ENCODE results near the gene CPZ.

Gene CPZ

DNA sequence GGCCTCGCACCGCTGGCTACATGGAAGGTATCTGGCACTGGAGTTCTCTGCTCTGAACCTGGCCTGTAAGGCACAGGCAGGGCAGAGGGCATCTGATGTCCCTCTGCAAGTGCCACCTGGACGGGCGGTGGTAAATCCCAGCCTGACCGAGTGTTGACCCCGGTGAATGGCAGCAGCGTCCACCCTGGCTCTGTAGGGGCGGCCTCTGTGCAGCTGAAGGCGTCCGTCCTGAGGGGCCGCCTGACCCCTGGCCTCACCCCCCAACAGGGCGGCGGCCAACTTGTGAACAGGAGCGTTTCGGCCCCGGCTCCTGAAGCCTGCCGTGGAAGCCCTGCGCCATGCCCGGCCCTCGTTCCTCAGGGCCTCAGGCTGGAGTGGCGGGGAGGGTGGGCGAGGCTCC is 51.4 kb downstream of the CPZ start:
- no peak for DNase-seq
- no peak overlapping the region for H3K27ac ChIP-seq (ENCODE audit: low read depth, low read length)
- H3K4ac ChIP-seq (ENCODE audit: low read depth, low read length) = no peak overlapping the region
- no CpG with 5 or more reads among the region's 22 CpGs for WGBS (ENCODE audit: extremely low coverage, insufficient coverage, low lambda C conversion rate)
- no peak overlapping the region for H3K9ac ChIP-seq (ENCODE audit: low read length)
- H3K23ac ChIP-seq (ENCODE audit: low read length) = no peak overlapping the region
- no peak overlapping the region for H2BK120ac ChIP-seq (ENCODE audit: low read depth, low read length)
- H2BK15ac ChIP-seq (replicated peaks; ENCODE audit: low read depth) = no peak overlapping the region
- no peak overlapping the region for H3K4me2 ChIP-seq (ENCODE audit: low read length)
- H3K56ac ChIP-seq (ENCODE audit: low read length) = no peak overlapping the region
- no peaks in the 10 kb centered on the region for H3K79me1 ChIP-seq (ENCODE audit: low read length)
- no peak overlapping the region for H4K5ac ChIP-seq (ENCODE audit: low read length)
- no peak overlapping the region for H2BK5ac ChIP-seq (ENCODE audit: low read length)
- H3K18ac ChIP-seq (ENCODE audit: low read length) = no peak overlapping the region
- H2AK5ac ChIP-seq (ENCODE audit: low read length) = no peak overlapping the region
- H3K79me2 ChIP-seq (ENCODE audit: control insufficient read depth, insufficient read depth, low read length) = no peaks in the 10 kb centered on the region
- H3K27me3 ChIP-seq (ENCODE audit: insufficient read depth, low read length, poor library complexity) = no peaks in the 10 kb centered on the region
- no peak overlapping the region for H3K4me3 ChIP-seq (ENCODE audit: low read length)
- H4K8ac ChIP-seq (ENCODE audit: low read depth, low read length) = no peak overlapping the region
- H3K4me1 ChIP-seq (ENCODE audit: control insufficient read depth, low read depth, low read length) = no peaks in the 10 kb centered on the region
- H3K36me3 ChIP-seq (ENCODE audit: control insufficient read depth, insufficient read depth, low read length) = no peaks in the 10 kb centered on the region

DNA sequence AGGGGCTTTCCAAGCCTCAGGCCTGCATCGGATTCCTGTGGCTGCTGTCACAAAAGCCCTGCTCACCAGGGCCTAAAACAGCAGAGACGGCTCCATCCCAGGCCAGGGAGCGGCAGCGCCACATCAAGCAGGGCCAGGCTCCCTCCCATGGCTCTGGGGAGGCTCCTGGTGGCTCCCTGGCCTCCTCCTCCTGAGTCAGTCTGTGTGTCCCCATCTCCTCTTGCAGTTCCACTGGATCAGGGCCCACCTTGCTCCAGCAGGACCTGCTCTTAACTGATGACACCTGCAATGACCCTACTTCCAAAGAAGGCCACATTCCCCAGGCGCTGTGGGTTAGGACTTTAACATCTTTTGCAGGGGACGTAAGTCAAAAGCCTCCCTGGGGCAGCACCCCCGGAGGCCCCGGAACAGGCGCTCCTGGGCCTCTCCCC is 51.9 kb downstream of the CPZ start:
- Histone ChIP-seq H3K18ac (ENCODE audit: low read length) (no peak overlapping the region), H3K56ac (ENCODE audit: low read length) (no peak overlapping the region), H3K4me3 (ENCODE audit: low read length) (no peak overlapping the region), H2BK120ac (ENCODE audit: low read depth, low read length) (no peak overlapping the region), H3K4ac (ENCODE audit: low read depth, low read length) (no peak overlapping the region), H3K79me1 (ENCODE audit: low read length) (no peaks in the 10 kb centered on the region), H3K9ac (ENCODE audit: low read length) (no peak overlapping the region), H2AK5ac (ENCODE audit: low read length) (no peak overlapping the region), H3K27me3 (ENCODE audit: insufficient read depth, low read length, poor library complexity) (no peaks in the 10 kb centered on the region), H2BK15ac (replicated peaks; ENCODE audit: low read depth) (no peak overlapping the region), H3K36me3 (ENCODE audit: control insufficient read depth, insufficient read depth, low read length) (no peaks in the 10 kb centered on the region), H3K79me2 (ENCODE audit: control insufficient read depth, insufficient read depth, low read length) (no peaks in the 10 kb centered on the region), H4K8ac (ENCODE audit: low read depth, low read length) (no peak overlapping the region), H2BK5ac (ENCODE audit: low read length) (no peak overlapping the region), H4K5ac (ENCODE audit: low read length) (no peak overlapping the region), H3K4me2 (ENCODE audit: low read length) (no peak overlapping the region), H3K23ac (ENCODE audit: low read length) (no peak overlapping the region), H3K4me1 (ENCODE audit: control insufficient read depth, low read depth, low read length) (no peaks in the 10 kb centered on the region), H3K27ac (ENCODE audit: low read depth, low read length) (no peak overlapping the region)
- no CpG with 5 or more reads among the region's 9 CpGs for WGBS (ENCODE audit: extremely low coverage, insufficient coverage, low lambda C conversion rate)
- DNase-seq = no peak

DNA sequence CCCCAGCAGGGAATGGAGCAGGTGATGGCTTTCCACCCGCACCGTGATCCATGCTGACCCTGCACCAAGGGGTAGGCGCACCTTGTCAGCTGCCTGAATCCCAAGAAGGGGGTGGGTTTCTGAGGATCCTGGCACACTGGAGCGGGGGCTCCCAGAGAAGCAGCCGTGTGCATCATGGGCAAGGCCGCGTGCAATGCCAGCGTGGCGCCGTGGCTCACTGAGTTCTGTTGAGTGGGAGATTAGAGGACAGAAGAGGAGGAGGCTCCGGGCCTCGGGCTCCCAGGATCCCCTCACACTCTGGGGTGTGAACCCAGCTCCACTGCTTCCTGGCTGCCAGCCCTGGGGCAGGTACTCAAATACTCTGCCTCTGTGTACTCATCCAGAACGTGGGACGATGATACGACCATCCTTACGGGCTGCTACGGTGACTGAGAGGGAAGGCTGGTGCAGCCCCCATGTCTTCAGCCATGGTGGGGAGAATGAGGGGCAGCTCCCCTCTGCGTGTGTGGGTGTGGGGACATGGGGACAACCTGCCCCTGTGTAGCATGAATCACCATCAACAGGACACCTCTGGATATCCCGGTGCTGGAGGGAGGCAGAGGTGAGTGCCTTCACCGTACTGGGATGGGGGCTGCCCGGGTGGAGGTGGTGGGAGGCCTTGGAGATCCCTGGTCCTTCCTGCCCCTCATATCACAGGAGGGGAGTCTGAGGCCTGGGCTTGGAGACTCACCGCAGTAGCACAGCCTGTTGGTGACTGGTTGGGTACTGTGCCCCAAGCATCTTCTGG is 52.6 kb downstream of the CPZ start:
- H3K23ac ChIP-seq (ENCODE audit: low read length) = no peak overlapping the region
- no peak overlapping the region for H2AK5ac ChIP-seq (ENCODE audit: low read length)
- no peak overlapping the region for H2BK120ac ChIP-seq (ENCODE audit: low read depth, low read length)
- WGBS (ENCODE audit: extremely low coverage, insufficient coverage, low lambda C conversion rate) = no CpG with 5 or more reads among the region's 22 CpGs
- H4K5ac ChIP-seq (ENCODE audit: low read length) = no peak overlapping the region
- H3K4me3 ChIP-seq (ENCODE audit: low read length) = no peak overlapping the region
- H3K4me2 ChIP-seq (ENCODE audit: low read length) = no peak overlapping the region
- no peak overlapping the region for H3K9ac ChIP-seq (ENCODE audit: low read length)
- H3K4me1 ChIP-seq (ENCODE audit: control insufficient read depth, low read depth, low read length) = no peaks in the 10 kb centered on the region
- no peak overlapping the region for H3K27ac ChIP-seq (ENCODE audit: low read depth, low read length)
- no peaks in the 10 kb centered on the region for H3K36me3 ChIP-seq (ENCODE audit: control insufficient read depth, insufficient read depth, low read length)
- no peak overlapping the region for H3K56ac ChIP-seq (ENCODE audit: low read length)
- H3K18ac ChIP-seq (ENCODE audit: low read length) = no peak overlapping the region
- H2BK5ac ChIP-seq (ENCODE audit: low read length) = no peak overlapping the region
- no peak overlapping the region for H3K4ac ChIP-seq (ENCODE audit: low read depth, low read length)
- no peaks in the 10 kb centered on the region for H3K27me3 ChIP-seq (ENCODE audit: insufficient read depth, low read length, poor library complexity)
- H4K8ac ChIP-seq (ENCODE audit: low read depth, low read length) = no peak overlapping the region
- no peaks in the 10 kb centered on the region for H3K79me2 ChIP-seq (ENCODE audit: control insufficient read depth, insufficient read depth, low read length)
- no peaks in the 10 kb centered on the region for H3K79me1 ChIP-seq (ENCODE audit: low read length)
- DNase-seq = no peak
- H2BK15ac ChIP-seq (replicated peaks; ENCODE audit: low read depth) = no peak overlapping the region

DNA sequence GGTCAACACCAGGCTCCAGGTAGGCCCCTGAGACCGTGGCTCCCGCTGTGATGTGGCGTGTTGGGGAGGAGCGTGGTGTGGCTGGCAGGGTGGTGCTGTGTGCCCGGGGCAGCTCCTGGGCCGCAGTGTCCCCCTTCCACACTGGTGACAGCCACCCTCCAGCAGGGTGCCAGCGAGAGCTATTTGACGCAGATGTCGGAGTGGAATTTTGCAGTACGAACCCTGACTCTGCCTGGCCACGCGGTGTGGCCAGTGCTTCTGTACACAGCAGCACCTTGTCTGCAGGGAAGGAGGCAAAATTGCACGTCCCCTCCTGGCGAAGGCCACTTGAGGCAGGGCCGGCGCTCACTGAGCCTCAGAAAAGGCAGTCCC is 53.2 kb downstream of the CPZ start:
- Histone ChIP-seq H3K36me3 (ENCODE audit: control insufficient read depth, insufficient read depth, low read length) (no peaks in the 10 kb centered on the region), H3K4me2 (ENCODE audit: low read length) (no peak overlapping the region), H3K4me1 (ENCODE audit: control insufficient read depth, low read depth, low read length) (no peaks in the 10 kb centered on the region), H3K4ac (ENCODE audit: low read depth, low read length) (no peak overlapping the region), H3K23ac (ENCODE audit: low read length) (no peak overlapping the region), H3K27ac (ENCODE audit: low read depth, low read length) (no peak overlapping the region), H3K79me1 (ENCODE audit: low read length) (no peaks in the 10 kb centered on the region), H3K4me3 (ENCODE audit: low read length) (no peak overlapping the region), H4K8ac (ENCODE audit: low read depth, low read length) (no peak overlapping the region), H3K27me3 (ENCODE audit: insufficient read depth, low read length, poor library complexity) (no peaks in the 10 kb centered on the region), H4K5ac (ENCODE audit: low read length) (no peak overlapping the region), H2BK15ac (replicated peaks; ENCODE audit: low read depth) (no peak overlapping the region), H2BK120ac (ENCODE audit: low read depth, low read length) (no peak overlapping the region), H2AK5ac (ENCODE audit: low read length) (no peak overlapping the region), H2BK5ac (ENCODE audit: low read length) (no peak overlapping the region), H3K56ac (ENCODE audit: low read length) (no peak overlapping the region), H3K9ac (ENCODE audit: low read length) (no peak overlapping the region), H3K79me2 (ENCODE audit: control insufficient read depth, insufficient read depth, low read length) (no peaks in the 10 kb centered on the region), H3K18ac (ENCODE audit: low read length) (no peak overlapping the region)
- no peak for DNase-seq
- WGBS (ENCODE audit: extremely low coverage, insufficient coverage, low lambda C conversion rate) = no CpG with 5 or more reads among the region's 16 CpGs

DNA sequence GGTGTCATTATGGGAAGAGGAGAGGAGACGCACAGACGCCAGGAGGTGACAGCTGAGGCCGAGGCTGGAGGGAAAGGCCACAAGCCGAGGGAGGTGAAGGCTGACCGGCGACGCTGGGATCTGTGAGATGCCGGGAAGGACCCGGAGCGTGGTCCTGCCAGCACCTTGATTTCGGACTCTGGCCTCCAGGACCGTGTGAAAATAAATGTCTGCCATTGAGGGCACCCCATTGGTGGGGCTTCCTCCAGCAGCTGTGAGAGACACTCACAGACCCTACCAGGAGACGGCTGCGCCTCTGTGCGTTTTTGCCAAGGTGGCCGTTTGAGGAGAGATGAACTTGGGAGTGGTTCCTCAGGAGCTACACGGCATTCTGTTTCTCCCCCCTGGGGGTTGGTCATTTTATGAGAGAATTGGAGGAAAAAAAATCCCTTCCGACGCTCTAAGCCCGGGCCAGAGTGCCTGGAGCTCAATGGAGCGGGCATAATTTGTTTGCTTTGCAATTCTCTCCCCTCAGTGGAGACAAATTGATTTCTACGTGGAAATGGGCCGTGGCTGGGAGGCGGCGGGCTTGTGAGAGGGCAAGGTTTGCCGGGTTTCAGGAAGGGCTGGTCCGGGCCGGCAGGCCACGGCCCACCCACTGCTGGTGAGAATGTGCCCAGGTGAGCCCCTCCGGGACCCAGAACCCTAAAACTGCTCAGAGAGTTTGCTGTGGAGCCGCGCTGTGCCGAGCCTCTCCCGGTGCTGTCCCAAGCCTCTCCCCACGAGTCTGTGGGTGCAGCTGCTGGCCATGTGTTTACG is 53.9 kb downstream of the CPZ start:
- Histone ChIP-seq H3K79me1 (ENCODE audit: low read length) (no peaks in the 10 kb centered on the region), H3K4ac (ENCODE audit: low read depth, low read length) (no peak overlapping the region), H3K36me3 (ENCODE audit: control insufficient read depth, insufficient read depth, low read length) (no peaks in the 10 kb centered on the region), H3K4me2 (ENCODE audit: low read length) (no peak overlapping the region), H3K27ac (ENCODE audit: low read depth, low read length) (no peak overlapping the region), H3K56ac (ENCODE audit: low read length) (no peak overlapping the region), H3K9ac (ENCODE audit: low read length) (no peak overlapping the region), H4K8ac (ENCODE audit: low read depth, low read length) (no peak overlapping the region), H2BK5ac (ENCODE audit: low read length) (no peak overlapping the region), H3K27me3 (ENCODE audit: insufficient read depth, low read length, poor library complexity) (no peaks in the 10 kb centered on the region), H3K18ac (ENCODE audit: low read length) (no peak overlapping the region), H4K5ac (ENCODE audit: low read length) (no peak overlapping the region), H3K4me1 (ENCODE audit: control insufficient read depth, low read depth, low read length) (no peaks in the 10 kb centered on the region), H2BK120ac (ENCODE audit: low read depth, low read length) (no peak overlapping the region), H2BK15ac (replicated peaks; ENCODE audit: low read depth) (no peak overlapping the region), H3K79me2 (ENCODE audit: control insufficient read depth, insufficient read depth, low read length) (no peaks in the 10 kb centered on the region), H2AK5ac (ENCODE audit: low read length) (no peak overlapping the region), H3K23ac (ENCODE audit: low read length) (no peak overlapping the region), H3K4me3 (ENCODE audit: low read length) (no peak overlapping the region)
- no CpG with 5 or more reads among the region's 36 CpGs for WGBS (ENCODE audit: extremely low coverage, insufficient coverage, low lambda C conversion rate)
- no peak for DNase-seq
